ENCODE results near the gene CHD1L. TPM values are rescaled to one million over a fixed set of nuclear protein-coding genes. Genes with fewer than 3 reads are reported as not detected.
A peak's percentile ranks its signal among the peaks of the same experiment; 100 is the strongest.

Gene CHD1L
- total RNA-seq, 2 experiments from 2014 or later: 56.1 to 69.2 TPM

GRCh38 chr1:147245586-147246021, 3.1 kb downstream of the CHD1L start:
- Mint-ChIP-seq H3K4me3 (no peak overlapping the region), H3K27me3 (no peaks in the 10 kb centered on the region), H3K4me1 (peaks cover 52% of the 10 kb centered on the region), H3K36me3 (ENCODE audit: low read depth) (peaks cover 16% of the 10 kb centered on the region), H3K27ac (no peak overlapping the region), H3K9me3 (ENCODE audit: low read depth) (no peaks in the 10 kb centered on the region)
- DNase-seq (peak; percentile 33), ATAC-seq (peak; percentile 4)
- intact Hi-C loops (cut with DNase I, micrococcal nuclease): no loop called here
- CTCF ChIA-PET: interaction anchor here (1.4 to 1.7 kb wide), 2 partner anchors 73 to 76 kb away, joined by 4 to 6 read pairs; partner anchors contain the start of gene PRKAB2
- POLR2A ChIA-PET: no interaction called here

DNA sequence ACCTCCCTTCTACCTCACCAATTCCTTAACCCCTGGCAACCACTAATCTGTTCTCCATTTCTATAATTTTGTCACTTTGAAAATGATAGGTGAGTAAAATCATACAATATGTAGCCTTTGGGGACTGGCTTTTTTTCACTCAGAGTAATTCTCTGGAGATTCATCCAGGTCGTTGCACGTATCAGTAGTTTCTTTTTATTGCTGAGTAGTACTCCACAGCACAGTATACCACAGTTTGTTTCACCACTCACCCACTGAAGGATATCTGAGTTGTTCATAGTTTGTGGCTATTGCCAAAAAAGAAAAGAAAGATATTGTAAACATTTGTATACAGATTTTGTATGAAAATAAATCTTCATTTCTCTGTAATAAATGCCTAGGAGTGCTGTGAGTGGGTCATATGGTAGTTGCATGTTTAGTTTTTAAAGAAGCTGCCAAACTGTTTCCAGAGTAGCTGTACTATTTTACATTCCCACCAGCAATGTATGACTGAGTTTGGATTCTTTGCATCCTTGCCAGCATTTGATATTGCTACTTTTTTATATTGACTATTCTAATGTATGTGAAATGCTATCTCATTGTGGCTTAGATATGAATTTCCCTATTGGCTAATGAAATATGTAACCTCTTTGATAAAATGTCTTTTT, 3.7 kb downstream of the CHD1L start:
- POLR2A ChIA-PET: no interaction called here
- peaks cover 56% of the 10 kb centered on the region for H3K4me1 Mint-ChIP-seq
- no peaks in the 10 kb centered on the region for H3K27me3 Mint-ChIP-seq
- no peak for ATAC-seq
- H3K27ac Mint-ChIP-seq: no peak overlapping the region
- peaks cover 16% of the 10 kb centered on the region for H3K36me3 Mint-ChIP-seq (ENCODE audit: low read depth)
- intact Hi-C loops (cut with DNase I, micrococcal nuclease): no loop called here
- CTCF ChIA-PET: interaction anchor here (1.4 to 1.7 kb wide), 2 partner anchors 73 to 77 kb away, joined by 4 to 6 read pairs; partner anchors contain the start of gene PRKAB2
- no peaks in the 10 kb centered on the region for H3K9me3 Mint-ChIP-seq (ENCODE audit: low read depth)
- DNase-seq: no peak
- no peak overlapping the region for H3K4me3 Mint-ChIP-seq

DNA sequence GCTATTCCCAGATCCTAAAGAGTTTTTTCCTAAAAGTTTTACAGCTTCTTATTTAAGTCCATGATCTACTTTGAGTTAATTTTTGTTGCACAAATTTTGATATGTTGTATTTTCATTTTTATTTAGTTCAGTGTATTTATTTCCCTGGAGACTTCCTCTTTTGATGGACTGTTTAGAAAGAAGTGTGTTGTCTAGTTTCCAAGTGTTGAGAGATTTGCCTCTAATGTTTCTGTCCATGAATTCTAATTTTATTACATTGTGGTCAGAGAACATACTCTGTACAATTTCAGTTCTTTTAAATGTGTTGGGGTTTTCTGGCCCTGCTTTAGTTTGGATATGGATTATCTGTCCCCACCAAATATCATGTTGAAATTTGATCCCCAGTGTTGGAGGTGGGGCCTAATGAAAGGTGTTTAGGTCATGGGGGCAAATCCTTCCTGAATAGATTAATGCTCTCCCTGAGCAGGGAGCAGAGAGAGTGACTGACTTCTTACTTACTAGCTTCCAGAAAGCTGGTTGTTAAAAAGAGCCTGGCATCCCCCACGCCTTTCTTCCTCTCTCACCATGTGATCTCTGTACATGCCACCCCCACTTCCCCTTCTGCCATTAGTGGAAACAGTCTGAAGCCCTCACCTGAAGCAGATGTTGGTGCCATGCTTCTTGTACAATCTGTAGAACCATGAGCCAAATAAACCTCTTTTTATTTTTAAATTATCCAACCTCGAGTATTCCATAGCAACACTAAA, 4.6 kb downstream of the CHD1L start:
- ChIA-PET CTCF (interaction anchor here (1.4 to 1.7 kb wide), 2 partner anchors 74 to 78 kb away, joined by 4 to 6 read pairs; partner anchors contain the start of gene PRKAB2), POLR2A (no interaction called here)
- H3K4me3 Mint-ChIP-seq: no peak overlapping the region
- H3K27ac Mint-ChIP-seq: peak overlapping the region; percentile 26
- H3K27me3 Mint-ChIP-seq: no peaks in the 10 kb centered on the region
- DNase-seq (no peak), ATAC-seq (no peak)
- peaks cover 54% of the 10 kb centered on the region for H3K4me1 Mint-ChIP-seq
- no peaks in the 10 kb centered on the region for H3K9me3 Mint-ChIP-seq (ENCODE audit: low read depth)
- H3K36me3 Mint-ChIP-seq (ENCODE audit: low read depth): peaks cover 16% of the 10 kb centered on the region
- intact Hi-C loops (cut with DNase I, micrococcal nuclease): no loop called here

- ChIA-PET CTCF (interaction anchor here (1.7 kb wide), 1 partner anchor 78 kb away, joined by 6 read pairs; no protein-coding TSS in a partner anchor), POLR2A (no interaction called here)
- intact Hi-C loops (cut with DNase I, micrococcal nuclease): no loop called here
- H3K27me3 Mint-ChIP-seq: no peaks in the 10 kb centered on the region
- DNase-seq (no peak), ATAC-seq (no peak)
- no peak overlapping the region for H3K4me3 Mint-ChIP-seq
- H3K36me3 Mint-ChIP-seq (ENCODE audit: low read depth): peaks cover 22% of the 10 kb centered on the region
- H3K27ac Mint-ChIP-seq: no peak overlapping the region
- H3K4me1 Mint-ChIP-seq: peaks cover 52% of the 10 kb centered on the region
- H3K9me3 Mint-ChIP-seq (ENCODE audit: low read depth): no peaks in the 10 kb centered on the region
These were observed 5.3 kb downstream of the CHD1L start for GRCh38 chr1:147247656-147248238.

DNA sequence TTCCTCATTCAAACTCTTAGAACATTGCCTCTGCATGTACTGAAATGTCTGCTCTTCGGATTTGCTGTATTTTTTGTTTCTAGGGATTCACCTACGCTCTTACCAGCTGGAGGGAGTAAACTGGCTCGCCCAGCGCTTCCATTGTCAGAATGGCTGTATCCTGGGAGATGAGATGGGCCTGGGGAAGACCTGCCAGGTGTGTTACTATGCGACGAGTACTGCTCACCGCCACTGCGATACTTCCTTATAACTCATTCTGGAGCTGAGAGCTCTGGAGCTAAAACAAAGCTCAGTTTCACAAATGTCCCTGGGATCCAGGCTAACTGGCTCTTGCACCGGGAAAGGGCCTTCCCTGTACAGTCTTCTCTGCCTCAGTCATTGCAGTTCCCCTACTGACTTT, 10.1 kb downstream of the CHD1L start:
- intact Hi-C loops (cut with DNase I, micrococcal nuclease): no loop called here
- no peak for ATAC-seq
- H3K9me3 Mint-ChIP-seq (ENCODE audit: low read depth): no peaks in the 10 kb centered on the region
- POLR2A ChIA-PET: no interaction called here
- CTCF ChIA-PET: interaction anchor here (1.0 to 2.0 kb wide), 2 partner anchors 9 to 11 kb away, joined by 3 to 11 read pairs; no protein-coding TSS in a partner anchor
- no peak for DNase-seq
- peaks cover 21% of the 10 kb centered on the region for H3K4me1 Mint-ChIP-seq
- peaks cover 36% of the 10 kb centered on the region for H3K36me3 Mint-ChIP-seq (ENCODE audit: low read depth)
- H3K27ac Mint-ChIP-seq: no peak overlapping the region
- H3K27me3 Mint-ChIP-seq: no peaks in the 10 kb centered on the region
- no peak overlapping the region for H3K4me3 Mint-ChIP-seq

DNA sequence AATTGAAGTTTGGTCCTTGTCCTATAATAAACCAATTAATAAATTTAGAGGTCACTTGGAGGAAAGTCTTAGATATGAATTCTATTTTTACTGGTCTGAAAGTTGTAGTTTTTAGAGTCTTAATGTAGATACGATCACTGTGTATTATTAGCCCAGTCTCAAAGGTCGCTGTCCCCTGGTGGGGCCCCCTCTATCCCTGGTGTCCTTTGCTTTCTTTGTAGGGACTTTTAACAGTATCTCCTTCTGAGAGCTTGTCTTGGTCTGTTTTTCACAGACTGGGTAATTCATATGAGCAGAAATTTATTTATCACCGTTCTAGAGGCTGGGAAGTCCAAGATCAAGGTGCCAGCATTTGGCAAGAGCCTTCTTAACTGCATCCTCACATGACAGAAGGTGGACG, 18.5 kb downstream of the CHD1L start:
- intact Hi-C loops (cut with DNase I, micrococcal nuclease): loop anchor here in 1 of 2 experiments (10.0 kb wide), 1 partner anchor 276 kb away; no protein-coding TSS in a partner anchor
- H3K27ac Mint-ChIP-seq: no peak overlapping the region
- H3K4me1 Mint-ChIP-seq: no peaks in the 10 kb centered on the region
- H3K4me3 Mint-ChIP-seq: no peak overlapping the region
- CTCF ChIA-PET: no interaction called here
- POLR2A ChIA-PET: no interaction called here
- no peak for ATAC-seq
- H3K36me3 Mint-ChIP-seq (ENCODE audit: low read depth): peaks cover 54% of the 10 kb centered on the region
- no peaks in the 10 kb centered on the region for H3K27me3 Mint-ChIP-seq
- DNase-seq: no peak
- no peaks in the 10 kb centered on the region for H3K9me3 Mint-ChIP-seq (ENCODE audit: low read depth)

- intact Hi-C loops (cut with DNase I, micrococcal nuclease): loop anchor here in 1 of 2 experiments (10.0 kb wide), 1 partner anchor 279 kb away; no protein-coding TSS in a partner anchor
- POLR2A ChIA-PET: no interaction called here
- no peak overlapping the region for H3K4me3 Mint-ChIP-seq
- H3K27ac Mint-ChIP-seq: no peak overlapping the region
- DNase-seq (no peak), ATAC-seq (no peak)
- H3K9me3 Mint-ChIP-seq (ENCODE audit: low read depth): no peaks in the 10 kb centered on the region
- H3K4me1 Mint-ChIP-seq: no peaks in the 10 kb centered on the region
- H3K36me3 Mint-ChIP-seq (ENCODE audit: low read depth): peaks cover 54% of the 10 kb centered on the region
- no peaks in the 10 kb centered on the region for H3K27me3 Mint-ChIP-seq
- CTCF ChIA-PET: no interaction called here
These were observed 21.8 kb downstream of the CHD1L start for GRCh38 chr1:147264158-147264768.

DNA sequence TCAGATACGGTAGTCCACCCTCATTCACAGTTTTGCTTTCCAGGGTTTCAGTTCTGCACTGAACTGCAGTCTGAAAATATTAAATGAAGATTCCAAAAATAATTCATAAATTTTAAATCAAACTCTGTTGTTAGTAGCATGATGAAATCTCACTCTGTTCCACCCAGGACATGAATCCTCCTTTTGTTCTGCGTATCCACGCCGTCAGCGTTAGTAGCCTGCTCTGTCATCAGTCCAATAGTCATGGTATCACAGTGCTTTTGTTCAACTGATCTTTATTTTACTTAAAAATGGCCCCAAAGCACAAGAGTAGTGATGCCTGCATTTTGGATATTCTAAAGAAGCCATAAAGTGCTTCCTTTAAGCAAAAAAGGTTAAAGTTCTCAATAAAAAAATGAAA, 23.9 kb downstream of the CHD1L start:
- ChIA-PET CTCF (no interaction called here), POLR2A (no interaction called here)
- Mint-ChIP-seq H3K4me1 (no peaks in the 10 kb centered on the region), H3K36me3 (ENCODE audit: low read depth) (peaks cover 51% of the 10 kb centered on the region), H3K9me3 (ENCODE audit: low read depth) (no peaks in the 10 kb centered on the region), H3K27ac (no peak overlapping the region), H3K27me3 (no peaks in the 10 kb centered on the region), H3K4me3 (no peak overlapping the region)
- DNase-seq (no peak), ATAC-seq (no peak)
- intact Hi-C loops (cut with DNase I, micrococcal nuclease): loop anchor here in 1 of 2 experiments (10.0 kb wide), 1 partner anchor 282 kb away; no protein-coding TSS in a partner anchor

DNA sequence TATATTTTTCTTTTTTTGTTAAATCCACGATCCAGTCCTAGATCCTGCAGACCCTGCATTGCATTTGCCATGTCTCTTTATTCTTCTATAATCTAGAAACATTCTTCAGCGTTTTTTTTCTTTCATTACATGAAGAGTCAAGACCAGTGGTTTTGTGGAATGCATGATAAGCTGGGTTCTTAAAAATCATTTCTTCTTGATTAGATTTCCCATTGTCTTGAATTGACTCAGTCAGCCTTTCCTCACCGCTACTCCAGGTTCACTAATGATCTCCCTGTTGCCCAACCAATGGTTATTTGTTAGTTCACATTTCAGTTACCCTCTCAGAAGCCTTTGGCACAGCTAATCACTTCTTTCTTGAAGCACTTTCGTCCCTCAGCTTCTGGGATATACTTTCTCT, 25.2 kb downstream of the CHD1L start:
- no peaks in the 10 kb centered on the region for H3K4me1 Mint-ChIP-seq
- H3K4me3 Mint-ChIP-seq: no peak overlapping the region
- H3K36me3 Mint-ChIP-seq (ENCODE audit: low read depth): peaks cover 44% of the 10 kb centered on the region
- intact Hi-C loops (cut with DNase I, micrococcal nuclease): loop anchor here in 1 of 2 experiments (10.0 kb wide), 1 partner anchor 283 kb away; no protein-coding TSS in a partner anchor
- POLR2A ChIA-PET: no interaction called here
- H3K9me3 Mint-ChIP-seq (ENCODE audit: low read depth): no peaks in the 10 kb centered on the region
- CTCF ChIA-PET: no interaction called here
- ATAC-seq (no peak), DNase-seq (no peak)
- H3K27me3 Mint-ChIP-seq: no peaks in the 10 kb centered on the region
- H3K27ac Mint-ChIP-seq: no peak overlapping the region

DNA sequence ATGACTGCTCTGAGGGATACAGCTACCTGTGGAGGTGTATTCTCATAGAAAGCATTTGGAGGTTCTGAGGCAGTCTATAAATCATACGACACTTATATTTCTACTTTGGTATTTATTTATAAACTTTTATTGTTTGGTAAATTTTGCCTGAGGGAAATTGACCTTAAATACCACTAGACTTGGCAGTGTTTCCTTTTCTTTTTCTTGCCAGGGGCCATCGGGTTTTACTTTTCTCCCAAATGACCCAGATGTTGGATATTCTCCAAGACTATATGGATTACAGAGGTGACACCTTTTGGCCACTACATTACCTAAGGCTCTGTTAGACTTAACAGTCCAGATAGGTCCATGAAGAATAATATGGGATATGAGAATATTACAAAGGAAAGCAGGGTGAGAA, 28.2 kb downstream of the CHD1L start:
- ChIA-PET POLR2A (no interaction called here), CTCF (interaction anchor here (1.4 kb wide), 1 partner anchor 9 kb away, joined by 4 read pairs; no protein-coding TSS in a partner anchor)
- Mint-ChIP-seq H3K4me3 (no peak overlapping the region), H3K36me3 (ENCODE audit: low read depth) (peaks cover 47% of the 10 kb centered on the region), H3K27me3 (no peaks in the 10 kb centered on the region), H3K4me1 (peaks cover 6% of the 10 kb centered on the region), H3K9me3 (ENCODE audit: low read depth) (no peaks in the 10 kb centered on the region), H3K27ac (no peak overlapping the region)
- ATAC-seq (no peak), DNase-seq (no peak)
- intact Hi-C loops (cut with DNase I, micrococcal nuclease): loop anchor here (5.0 to 10.0 kb wide), 3 partner anchors 372 to 624 kb away; no protein-coding TSS in a partner anchor

- H3K36me3 Mint-ChIP-seq (ENCODE audit: low read depth): peaks cover 55% of the 10 kb centered on the region
- no peak overlapping the region for H3K27ac Mint-ChIP-seq
- H3K9me3 Mint-ChIP-seq (ENCODE audit: low read depth): no peaks in the 10 kb centered on the region
- H3K4me1 Mint-ChIP-seq: peaks cover 6% of the 10 kb centered on the region
- no peaks in the 10 kb centered on the region for H3K27me3 Mint-ChIP-seq
- ATAC-seq (no peak), DNase-seq (no peak)
- intact Hi-C loops (cut with DNase I, micrococcal nuclease): loop anchor here (2.0 to 10.0 kb wide), 4 partner anchors 221 to 623 kb away; no protein-coding TSS in a partner anchor
- ChIA-PET CTCF (interaction anchor here (0.8 to 4.5 kb wide), 5 partner anchors 8 to 621 kb away, joined by 3 to 62 read pairs (median 5); no protein-coding TSS in a partner anchor), POLR2A (no interaction called here)
- H3K4me3 Mint-ChIP-seq: no peak overlapping the region
These were observed 29.6 kb downstream of the CHD1L start for GRCh38 chr1:147272042-147272441.
